Stimulated activated CD8-positive, alpha-beta memory T cell treated with anti-CD3 and anti-CD28 coated beads, Interleukin-15, amount 100 ng/mL, for 24 hours (primary cell): ENCODE results near the gene EWSR1.

ENCODE experiments used
- DNase-seq: peaks from one replicate; pipeline ENCODE4 v3.0.0-alpha.2; 2020; ENCODE audit warnings: low read depth

EWSR1 gene

DNA sequence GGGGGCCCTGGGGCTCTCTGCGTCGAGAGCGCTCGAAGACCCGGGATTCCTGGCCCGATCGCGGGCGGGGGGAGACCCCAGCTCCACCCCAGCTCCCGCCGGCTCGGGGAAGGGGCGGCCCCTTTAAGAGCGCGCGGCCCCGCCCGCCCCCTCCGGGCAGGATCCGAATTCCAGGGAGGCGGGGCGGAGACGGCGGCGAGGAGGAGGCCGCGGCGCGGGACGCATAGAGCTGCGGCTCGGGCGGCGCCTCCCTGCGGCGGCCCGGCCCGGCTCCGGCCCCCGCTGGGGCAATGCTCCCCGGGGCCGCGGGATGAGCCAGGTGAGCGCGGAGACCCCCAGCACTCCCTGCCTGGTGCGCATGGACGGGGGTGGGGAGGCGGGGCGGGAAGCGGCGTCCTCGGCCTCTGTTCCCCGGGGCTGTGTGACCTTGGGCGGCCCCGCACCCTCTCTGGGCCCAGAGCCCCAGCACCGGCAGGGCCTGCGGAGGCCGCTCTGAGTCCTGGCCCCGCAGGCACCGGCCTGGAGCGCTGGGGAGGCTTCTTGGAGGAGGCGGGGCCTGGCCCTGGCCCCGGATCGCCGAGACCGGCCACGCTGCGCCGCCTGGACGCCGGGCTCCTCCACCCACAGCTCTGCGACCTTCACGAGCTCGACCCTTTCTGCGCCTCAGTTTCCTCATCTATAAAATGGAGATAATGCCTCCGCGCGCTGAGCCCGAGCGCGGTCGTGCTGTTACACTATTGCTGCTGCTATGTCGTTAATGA lies 38.9 kb downstream of the EWSR1 start:
- no peak for DNase-seq

DNA sequence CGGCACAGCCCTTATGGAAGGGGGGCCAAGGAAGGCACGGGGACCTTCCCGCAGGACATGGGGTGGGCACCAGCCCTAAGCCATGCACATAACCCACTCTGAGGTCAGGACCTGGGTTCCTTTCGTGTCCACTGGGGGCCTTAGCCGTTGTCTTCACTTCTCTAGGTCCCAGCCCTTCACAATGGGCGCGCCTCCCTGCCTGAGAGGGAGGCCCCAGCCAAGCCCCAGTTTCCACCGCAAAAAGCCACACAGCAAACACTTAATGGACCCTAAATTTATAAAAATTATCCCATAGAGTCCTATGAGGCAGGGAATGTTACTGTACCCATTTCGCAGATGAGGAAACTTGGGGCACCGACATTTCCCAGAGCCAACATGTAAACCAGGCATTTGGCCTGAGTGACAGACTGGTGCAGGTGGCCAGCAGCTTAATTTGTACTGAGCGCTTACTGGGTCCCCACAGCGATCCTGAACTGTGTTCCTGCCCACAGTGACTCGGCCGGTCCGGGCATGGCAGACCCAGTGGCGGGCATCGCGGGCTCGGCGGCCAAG lies 39.6 kb downstream of the EWSR1 start:
- no peak for DNase-seq

DNA sequence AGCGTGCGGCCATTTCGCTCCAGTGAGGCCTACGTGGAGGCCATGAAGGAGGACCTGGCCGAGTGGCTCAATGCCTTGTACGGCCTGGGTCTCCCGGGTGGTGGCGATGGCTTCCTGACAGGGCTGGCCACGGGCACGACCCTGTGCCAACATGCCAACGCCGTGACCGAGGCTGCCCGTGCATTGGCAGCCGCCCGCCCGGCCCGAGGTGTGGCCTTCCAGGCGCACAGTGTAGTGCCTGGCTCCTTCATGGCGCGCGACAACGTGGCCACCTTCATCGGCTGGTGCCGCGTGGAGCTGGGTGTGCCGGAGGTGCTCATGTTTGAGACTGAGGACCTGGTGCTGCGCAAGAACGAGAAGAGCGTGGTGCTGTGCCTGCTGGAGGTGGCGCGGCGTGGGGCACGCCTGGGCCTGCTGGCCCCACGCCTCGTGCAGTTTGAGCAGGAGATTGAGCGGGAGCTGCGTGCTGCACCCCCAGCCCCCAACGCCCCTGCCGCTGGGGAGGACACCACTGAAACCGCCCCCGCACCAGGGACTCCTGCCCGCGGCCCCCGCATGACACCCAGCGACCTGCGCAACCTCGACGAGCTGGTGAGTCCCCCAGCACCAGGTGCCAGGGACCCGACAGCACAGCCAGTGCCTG lies 40.2 kb downstream of the EWSR1 start:
- DNase-seq, result no peak

DNA sequence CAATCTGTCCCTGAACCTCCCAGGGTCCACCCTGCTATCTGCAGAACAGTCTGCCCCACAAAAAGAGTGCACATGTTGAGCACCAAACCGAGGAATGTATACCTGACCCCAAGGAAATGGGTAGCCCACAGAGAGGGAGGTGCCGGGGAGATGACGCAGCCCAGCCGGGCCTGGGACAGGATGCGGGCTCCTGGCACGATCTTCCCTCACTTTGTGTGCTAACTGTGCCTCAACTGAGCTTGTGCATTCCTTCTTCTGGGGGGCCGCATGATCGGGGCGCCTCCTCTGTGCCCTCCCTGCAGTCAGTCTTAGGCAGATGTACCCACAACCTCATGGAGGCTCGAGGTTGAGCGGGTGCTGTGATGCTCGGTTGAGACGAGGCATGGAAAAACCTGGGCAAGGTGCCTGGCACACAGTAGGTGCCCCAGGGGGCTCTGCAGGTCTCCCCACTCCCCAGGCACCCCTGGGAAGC lies 40.8 kb downstream of the EWSR1 start:
- no peak for DNase-seq

DNA sequence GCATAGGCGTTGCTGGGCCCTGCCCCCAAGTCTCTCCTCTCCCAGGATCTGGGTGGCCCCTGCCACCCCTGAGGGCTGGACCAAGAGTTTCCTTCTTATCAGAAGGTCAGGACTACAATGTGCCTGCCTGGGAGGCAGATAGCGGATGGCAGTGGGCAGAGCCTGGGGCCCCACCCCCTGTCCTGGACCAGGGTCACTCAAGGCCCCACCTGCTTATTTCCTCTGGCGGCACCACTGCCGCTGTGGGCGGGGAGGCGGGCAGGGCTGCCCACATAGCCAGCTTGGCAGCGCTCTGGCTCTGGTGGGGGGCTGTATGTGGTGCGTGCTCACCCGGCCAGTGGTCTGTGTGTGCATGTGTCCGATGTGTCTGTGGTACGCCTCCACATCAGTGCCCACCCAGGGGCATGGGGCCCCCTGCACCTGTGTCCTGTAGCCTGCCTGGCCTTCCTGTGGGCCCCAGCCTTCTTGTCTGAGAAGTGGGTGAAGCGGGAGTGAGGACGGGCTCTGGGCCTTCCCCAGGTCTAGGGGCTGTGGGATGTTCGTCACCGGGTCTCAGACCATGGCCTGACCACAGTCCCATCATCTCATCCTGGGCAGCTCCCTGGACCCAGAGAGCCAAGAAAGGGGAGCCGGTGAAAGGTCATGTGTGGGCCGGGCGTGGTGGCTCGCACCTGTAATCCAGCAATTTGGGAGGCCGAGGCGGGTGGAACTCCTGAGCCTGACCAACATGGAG lies 41.4 kb downstream of the EWSR1 start:
- DNase-seq, result no peak

DNA sequence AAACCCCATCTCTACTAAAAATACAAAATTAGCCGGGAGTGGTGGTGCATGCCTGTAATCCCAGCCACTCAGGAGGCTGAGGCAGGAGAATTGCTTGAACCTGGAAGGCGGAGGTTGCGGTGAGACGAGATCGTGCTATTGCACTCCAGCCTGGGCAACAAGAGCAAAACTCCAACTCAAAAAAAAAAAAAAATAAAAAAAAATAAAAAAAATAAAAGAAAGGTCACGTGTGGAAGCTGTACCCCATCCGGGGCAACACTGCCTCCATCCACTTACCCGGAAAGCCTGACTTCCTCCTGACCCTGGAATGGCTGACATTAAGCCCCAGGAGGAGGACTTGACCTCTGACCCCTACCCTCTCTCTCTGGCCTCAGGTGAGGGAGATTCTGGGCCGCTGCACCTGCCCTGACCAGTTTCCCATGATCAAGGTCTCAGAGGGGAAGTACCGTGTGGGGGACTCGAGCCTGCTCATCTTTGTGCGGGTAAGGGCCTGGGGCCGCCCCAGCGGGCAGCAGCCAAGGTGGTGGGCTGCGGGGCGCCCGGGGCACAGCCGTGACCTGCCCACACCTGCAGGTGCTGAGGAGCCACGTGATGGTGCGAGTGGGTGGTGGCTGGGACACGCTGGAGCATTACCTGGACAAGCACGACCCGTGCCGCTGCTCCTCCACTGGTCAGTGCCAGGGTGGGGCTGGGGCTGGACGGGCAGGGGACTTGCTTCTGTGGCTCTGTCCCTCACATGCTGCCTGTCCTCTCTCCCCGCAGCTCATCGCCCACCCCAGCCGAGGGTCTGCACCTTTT lies 42.2 kb downstream of the EWSR1 start:
- no peak for DNase-seq

DNA sequence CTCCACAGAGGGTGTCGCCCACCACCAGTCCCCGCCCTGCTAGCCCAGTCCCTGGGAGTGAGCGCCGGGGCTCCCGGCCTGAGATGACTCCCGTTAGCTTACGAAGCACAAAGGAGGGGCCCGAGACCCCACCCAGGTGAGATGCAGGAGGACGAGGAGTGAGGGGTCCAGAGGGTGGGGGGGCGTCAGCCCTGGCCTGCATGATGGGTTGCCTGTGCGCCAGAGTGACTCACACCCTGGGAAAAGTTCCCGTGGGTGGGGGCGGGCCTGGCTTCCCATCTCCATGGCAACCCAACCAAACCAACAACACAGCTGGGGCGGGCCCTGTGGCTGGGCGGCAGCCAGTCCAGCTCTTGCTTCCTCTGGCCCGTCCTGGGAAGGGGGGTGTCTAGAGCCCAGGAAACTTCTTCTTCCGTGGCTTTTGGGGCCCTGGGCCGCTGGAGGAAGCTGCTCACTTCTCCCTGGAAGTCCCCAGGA lies 42.8 kb downstream of the EWSR1 start:
- no peak for DNase-seq

DNA sequence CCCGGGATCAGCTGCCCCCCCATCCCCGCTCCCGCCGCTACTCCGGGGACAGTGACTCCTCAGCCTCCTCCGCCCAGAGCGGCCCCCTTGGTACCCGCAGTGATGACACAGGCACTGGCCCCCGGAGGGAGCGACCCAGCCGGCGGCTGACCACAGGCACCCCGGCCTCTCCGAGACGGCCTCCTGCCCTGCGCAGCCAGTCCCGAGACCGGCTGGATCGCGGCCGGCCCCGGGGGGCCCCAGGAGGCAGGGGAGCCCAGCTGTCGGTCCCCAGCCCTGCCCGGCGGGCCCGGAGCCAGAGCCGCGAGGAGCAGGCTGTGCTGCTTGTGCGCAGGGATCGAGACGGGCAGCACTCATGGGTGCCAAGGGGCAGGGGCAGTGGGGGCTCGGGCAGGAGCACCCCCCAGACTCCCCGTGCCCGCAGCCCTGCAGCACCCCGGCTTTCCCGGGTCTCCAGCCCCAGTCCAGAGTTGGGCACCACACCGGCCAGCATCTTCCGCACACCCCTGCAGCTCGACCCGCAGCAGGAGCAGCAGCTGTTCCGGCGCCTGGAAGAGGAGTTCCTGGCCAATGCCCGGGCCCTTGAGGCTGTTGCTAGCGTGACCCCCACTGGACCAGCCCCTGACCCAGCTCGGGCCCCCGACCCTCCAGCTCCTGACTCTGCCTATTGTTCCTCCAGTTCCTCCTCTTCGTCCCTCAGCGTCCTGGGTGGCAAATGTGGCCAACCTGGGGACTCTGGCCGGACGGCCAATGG lies 43.6 kb downstream of the EWSR1 start:
- DNase-seq, result no peak

DNA sequence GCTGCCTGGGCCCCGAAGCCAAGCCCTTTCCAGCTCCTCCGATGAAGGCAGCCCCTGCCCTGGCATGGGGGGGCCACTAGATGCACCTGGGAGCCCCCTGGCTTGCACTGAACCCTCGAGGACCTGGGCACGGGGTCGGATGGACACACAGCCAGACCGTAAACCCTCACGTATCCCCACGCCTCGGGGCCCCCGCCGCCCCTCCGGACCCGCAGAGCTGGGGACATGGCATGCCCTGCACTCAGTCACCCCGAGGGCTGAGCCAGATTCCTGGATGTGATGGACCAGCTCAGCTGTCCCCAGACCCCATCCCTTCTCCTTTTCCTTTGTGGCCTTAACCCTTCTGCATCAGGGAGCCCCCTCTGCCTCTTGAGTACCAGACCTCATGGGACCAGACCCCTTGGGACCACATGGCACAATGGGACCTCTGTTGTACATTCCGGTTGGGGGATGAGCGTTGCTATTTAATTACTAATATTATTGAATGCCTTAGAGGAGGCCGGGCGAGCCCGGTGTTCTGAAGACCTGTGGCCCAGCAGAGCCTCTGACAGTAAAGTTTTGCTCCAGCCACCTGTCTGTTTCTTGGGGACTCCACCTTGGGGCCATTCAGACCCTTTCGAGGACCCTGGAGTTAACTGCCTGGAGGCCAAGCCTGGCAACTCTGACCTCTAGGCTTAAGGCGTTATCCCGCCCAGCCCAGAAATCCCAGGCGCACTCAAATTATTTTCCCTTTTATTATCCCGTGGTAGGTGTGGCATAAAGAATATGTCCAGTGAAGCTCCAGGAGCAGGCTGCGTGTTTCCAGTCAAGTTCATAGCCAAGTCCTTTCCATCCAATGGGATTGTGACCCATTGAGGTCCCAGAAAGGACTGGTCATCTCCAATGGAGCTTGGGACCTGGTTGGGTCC lies 44.4 kb downstream of the EWSR1 start:
- DNase-seq, result no peak

DNA sequence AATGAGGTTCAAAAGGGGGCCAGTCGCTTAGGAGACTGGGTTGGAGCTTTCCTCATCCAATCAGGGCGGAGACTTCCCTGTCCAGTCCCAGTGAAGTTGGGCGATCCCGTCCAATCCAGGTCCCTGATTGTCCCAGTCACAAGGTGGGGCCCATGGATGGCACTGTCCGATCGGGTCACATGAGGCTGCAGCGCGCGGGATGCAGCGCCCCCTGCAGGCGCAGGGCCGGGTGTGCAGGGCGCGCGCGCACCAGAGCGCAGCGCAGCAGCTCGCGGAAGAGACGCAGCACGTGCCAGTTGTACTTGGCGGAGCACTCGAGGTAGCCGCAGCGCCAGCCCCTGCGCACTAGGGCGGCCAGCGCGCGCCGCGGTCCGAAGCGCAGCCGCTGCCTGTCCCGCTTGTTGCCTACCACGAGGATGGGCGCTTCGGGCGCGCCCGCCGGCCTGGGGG lies 45.1 kb downstream of the EWSR1 start:
- DNase-seq, result no peak

DNA sequence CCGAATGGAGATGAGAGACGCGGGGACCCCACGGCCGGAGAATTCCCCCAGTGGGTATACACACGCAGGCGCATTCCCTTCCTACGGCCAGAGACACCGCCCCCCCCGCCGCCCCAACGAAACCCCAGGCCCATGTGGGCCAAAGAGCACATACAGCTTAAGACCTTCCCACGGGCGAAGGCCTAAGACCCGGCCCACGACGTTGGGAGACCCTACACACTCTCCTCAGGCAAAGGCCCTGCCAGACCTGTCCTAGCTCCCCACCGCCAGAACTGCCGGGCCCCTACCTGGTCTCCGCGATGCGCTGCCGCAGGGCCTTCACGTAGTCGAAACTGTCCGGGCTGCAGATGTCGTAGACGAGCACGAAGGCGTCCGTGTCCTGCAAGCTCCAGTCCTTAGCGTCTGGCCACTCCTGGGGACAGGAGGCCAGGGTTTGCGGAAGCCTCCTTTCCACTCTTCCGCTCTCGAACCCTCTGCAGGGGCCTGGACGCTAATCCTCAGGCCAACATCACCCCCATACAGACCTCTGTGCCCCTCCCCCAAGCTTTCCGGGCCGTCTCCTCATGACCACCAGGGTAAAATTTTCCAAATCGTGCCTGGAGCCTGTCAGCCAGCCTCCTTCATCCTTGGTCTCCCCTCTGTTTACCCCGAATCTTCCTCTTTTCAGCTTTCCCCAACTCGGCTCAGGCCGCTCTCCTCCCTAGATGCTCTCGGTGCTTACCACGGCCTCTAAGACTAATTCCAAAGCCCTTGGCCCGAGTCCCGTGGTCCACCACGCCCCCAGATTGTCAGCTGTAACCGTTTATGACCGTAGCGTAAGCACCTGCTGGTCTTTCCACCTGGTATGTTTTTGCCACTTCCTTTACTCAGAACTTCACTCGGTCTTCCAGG lies 45.8 kb downstream of the EWSR1 start:
- no peak for DNase-seq

DNA sequence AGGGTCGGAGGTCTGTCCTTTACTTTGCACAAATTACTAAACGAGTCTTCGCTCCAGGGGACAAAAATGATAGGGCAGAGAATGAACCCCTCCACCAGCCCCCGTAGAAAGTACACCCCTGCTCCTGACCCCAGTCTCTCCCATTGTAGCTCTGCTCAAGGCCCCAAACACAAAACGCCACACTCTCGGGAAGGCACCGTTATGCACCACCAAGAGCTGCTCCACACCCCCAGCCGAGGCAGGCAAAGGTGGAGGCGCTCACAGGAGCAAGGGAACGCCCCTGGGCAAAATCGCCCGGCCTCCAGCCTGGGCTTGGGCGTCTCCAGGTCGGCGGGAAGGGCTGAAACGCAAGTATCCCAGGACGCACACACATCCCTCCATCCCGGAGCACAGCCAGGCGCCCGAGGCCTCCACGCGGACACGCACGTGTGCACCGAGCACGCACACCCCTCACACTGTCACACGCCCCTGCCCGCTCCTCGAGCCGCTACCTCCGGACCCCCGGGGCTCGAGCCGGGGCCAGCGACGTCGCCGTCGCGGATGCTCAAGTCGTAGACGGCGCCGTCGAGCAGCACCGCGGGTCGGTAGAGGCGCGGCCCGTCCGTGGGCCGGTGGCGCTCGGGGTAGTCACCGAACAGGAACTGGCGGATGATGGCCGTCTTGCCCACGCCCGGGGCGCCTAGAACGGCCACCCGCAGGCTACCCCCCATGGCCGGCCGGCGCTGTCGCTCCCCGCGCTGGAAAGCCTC lies 46.6 kb downstream of the EWSR1 start:
- no peak for DNase-seq

DNA sequence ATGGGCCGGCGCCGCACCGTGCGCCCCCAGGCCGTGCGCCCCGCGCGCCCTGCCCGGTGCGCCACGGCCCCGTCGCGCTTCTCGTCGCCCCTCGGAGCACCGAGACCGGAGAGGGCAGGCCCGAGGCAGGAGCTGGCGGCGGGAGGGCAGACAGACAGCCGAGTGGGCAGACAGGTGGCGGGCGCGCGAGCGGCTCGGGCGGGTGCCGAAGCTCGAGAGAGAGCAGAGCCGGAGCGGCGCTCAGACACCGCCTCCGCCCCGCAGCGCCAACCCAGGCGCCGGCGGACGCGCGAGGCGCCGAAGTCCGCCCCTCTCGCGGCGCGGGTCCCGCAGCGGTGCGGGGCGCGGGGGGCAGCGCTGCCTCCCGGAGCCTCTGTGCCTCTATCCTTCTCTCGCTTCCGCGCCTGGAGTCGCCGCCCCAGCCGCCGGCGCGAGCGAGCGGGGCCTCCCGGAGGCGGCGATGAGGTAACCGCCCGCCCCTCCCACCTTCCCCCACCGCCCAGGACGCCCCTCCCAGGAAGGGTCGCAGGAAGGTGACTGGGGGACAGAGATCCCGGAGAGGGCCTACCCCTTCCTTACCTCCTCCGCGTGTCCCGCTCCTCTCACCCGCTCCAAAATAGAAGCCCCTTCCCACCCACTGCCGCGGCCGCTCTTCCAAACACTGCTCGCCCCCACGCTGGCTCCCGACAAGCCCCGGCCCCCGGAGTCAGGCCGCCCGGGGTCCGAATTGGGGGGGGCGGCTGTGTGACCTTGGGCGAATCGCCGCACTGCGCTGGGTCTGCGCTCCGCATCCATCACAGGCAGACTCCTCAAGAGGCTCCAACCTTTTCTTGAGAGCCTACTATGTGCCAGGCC lies 47.4 kb downstream of the EWSR1 start, which contains the start of gene RASL10A:
TSS of gene RASL10A (minus strand) at position 412 of the 855 bp plus-strand sequence. CDS start 451 bp downstream, outside the sequence.
- DNase-seq, result no peak

DNA sequence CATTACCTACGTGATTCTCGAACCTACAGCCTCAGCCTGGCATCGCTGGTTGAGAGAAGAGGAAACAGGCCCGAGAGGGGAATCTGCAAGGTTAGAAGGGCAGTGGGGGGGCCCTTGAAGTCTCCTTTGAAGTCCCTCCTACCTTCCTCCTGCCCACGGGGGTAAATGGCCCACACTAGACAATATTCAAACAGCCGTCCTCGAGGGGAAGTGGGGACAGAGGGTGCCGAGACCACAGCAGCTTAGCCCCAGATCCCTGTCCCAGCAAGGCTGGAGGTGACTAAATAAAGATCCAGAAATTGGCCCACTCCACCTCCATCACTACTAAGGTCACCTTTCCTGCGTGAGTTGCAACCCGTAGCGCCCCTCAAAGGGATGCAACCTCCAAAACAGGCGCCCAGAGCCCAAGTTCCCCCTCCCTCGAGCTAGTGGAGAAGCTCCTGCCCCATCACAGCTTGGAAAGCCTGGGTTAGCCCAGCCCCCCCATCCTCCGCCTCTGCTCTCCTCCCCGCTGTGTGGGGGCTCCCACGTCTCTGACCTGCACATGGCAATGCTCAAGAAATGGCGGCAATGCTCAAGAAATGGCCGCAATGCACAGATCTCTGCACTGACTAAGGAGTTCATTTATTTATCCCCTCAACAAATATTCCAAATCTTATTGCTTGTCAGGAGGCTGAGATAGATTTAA lies 48.2 kb downstream of the EWSR1 start:
- no peak for DNase-seq

DNA sequence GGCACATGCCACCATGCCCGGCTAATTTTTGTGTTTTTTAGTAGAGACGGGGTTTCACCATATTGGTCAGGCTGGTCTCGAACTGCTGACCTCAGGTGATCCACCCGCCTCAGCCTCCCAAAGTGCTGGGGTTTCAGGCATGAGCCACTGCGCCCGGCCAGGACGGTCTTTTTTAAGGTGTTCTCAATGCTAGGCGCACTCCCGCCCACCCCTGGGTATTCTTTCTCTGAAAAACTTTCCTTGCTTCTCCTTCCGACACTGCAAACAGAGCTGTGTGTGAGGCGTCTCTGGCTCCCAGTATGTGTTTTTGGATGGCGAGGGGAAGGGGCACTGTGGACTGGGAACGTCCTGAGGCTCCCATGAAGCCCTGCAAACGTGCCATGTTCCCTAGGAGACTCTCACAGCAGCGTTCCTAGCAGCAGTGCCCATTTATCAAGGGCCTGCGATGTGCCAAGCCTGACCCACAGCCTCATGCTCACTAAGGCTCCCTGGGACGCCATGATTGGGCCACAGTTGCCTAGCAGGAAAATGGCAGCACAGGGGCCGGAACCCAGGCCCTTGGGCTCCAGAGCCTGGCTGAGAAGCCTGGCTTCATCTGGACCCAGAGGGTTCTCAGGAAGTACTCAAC lies 49.9 kb downstream of the EWSR1 start:
- DNase-seq, result no peak

DNA sequence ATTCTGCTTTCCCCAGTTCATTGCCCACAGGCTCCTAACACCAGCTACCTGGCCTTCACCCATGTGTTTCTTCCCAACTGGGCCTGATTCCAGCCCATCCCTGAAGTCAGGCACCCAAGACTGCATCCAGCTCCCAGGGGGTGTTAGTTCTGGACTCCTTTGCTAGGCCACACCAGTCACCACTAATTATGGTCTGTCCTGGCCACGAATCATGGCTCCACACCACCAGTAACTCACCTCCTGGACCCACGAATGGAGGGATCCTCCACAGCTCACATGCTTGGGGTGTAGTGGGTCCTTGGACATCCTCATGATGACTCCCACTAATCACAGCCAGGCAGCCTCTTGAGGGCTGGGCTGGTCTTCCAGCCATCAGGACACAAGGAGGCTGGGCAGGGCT lies 51.0 kb downstream of the EWSR1 start:
- no peak for DNase-seq
